ENCODE measurements around the gene ASB2. TPM values are rescaled to one million over a fixed set of nuclear protein-coding genes. Genes with fewer than 3 reads are reported as not detected.

ASB2 gene
- polyA plus RNA-seq, 1 donor (not counting 4 experiments of a cell fraction or from before 2014, with no cell fraction given): 0.56 TPM

GRCh38 chr14:93993382-93993781 is 17.0 kb upstream of the ASB2 start:
- Histone ChIP-seq H3K79me2 (ENCODE audit: control insufficient read depth, insufficient read depth, low read length) (no peaks in the 10 kb centered on the region), H3K9me3 (ENCODE audit: control insufficient read depth, low read depth, low read length) (no peaks in the 10 kb centered on the region), H4K20me1 (ENCODE audit: control insufficient read depth, extremely low read depth, insufficient read depth, low read length) (no peaks in the 10 kb centered on the region), H3K4me3 (ENCODE audit: control insufficient read depth in 2 of 3, extremely low read depth in 1 of 3, insufficient read depth in 2 of 3, low read depth in 1 of 3, low read length in 3 of 3) (no peak overlapping the region), H3K9me1 (ENCODE audit: control insufficient read depth, extremely low read depth, insufficient read depth, low read length) (peaks cover 3% of the 10 kb centered on the region), H3K27ac (ENCODE audit: control insufficient read depth, insufficient read depth, low read length) (no peak overlapping the region), H3K4me2 (ENCODE audit: control insufficient read depth, extremely low read depth, insufficient read depth, low read depth, low read length) (no peak overlapping the region), H3K27me3 (ENCODE audit: control insufficient read depth, extremely low read depth, insufficient read depth, low read length) (peaks cover 6% of the 10 kb centered on the region), H2AFZ (ENCODE audit: control insufficient read depth, low read length) (no peak overlapping the region), H3K9ac (ENCODE audit: control insufficient read depth, extremely low read depth, insufficient read depth, low read length) (no peak overlapping the region), H3K4me1 (ENCODE audit: control insufficient read depth, extremely low read depth, insufficient read depth, low read length) (peaks cover 11% of the 10 kb centered on the region), H3K36me3 (ENCODE audit: control insufficient read depth in 2 of 2, extremely low read depth in 1 of 2, insufficient read depth in 2 of 2, low read length in 2 of 2) (no peaks in the 10 kb centered on the region)
- dilution Hi-C loops (cut with MboI; ENCODE audit: extremely low pct_ligation_motif_present, low sequenced_read_pairs): no loop called here
- TF ChIP-seq CTCF (optimal IDR thresholded peaks at IDR 0.05 in 1 of 3, IDR thresholded peaks at IDR 0.05 in 1 of 3, conservative IDR thresholded peaks at IDR 0.05 in 1 of 3; ENCODE audit: extremely low read depth in 1 of 3, insufficient read depth in 2 of 3, low read length in 3 of 3) (no peak), EZH2 (IDR thresholded peaks at IDR 0.05; ENCODE audit: low read length) (no peak)
- FAIRE-seq (no peak), DNase-seq (ENCODE audit: low read depth, low spot score) (no peak)

GRCh38 chr14:93991649-93992048 is 15.3 kb upstream of the ASB2 start:
- no peak overlapping the region for H3K4me3 ChIP-seq (ENCODE audit: control insufficient read depth in 2 of 3, extremely low read depth in 1 of 3, insufficient read depth in 2 of 3, low read depth in 1 of 3, low read length in 3 of 3)
- no peaks in the 10 kb centered on the region for H3K79me2 ChIP-seq (ENCODE audit: control insufficient read depth, insufficient read depth, low read length)
- no peaks in the 10 kb centered on the region for H3K9me3 ChIP-seq (ENCODE audit: control insufficient read depth, low read depth, low read length)
- no peak overlapping the region for H3K4me2 ChIP-seq (ENCODE audit: control insufficient read depth, extremely low read depth, insufficient read depth, low read depth, low read length)
- H3K9me1 ChIP-seq (ENCODE audit: control insufficient read depth, extremely low read depth, insufficient read depth, low read length): peaks cover 3% of the 10 kb centered on the region
- TF ChIP-seq EZH2 (IDR thresholded peaks at IDR 0.05; ENCODE audit: low read length) (no peak), CTCF (optimal IDR thresholded peaks at IDR 0.05 in 1 of 3, IDR thresholded peaks at IDR 0.05 in 1 of 3, conservative IDR thresholded peaks at IDR 0.05 in 1 of 3; ENCODE audit: extremely low read depth in 1 of 3, insufficient read depth in 2 of 3, low read length in 3 of 3) (no peak)
- FAIRE-seq (no peak), DNase-seq (ENCODE audit: low read depth, low spot score) (no peak)
- H3K27me3 ChIP-seq (ENCODE audit: control insufficient read depth, extremely low read depth, insufficient read depth, low read length): peaks cover 6% of the 10 kb centered on the region
- H3K9ac ChIP-seq (ENCODE audit: control insufficient read depth, extremely low read depth, insufficient read depth, low read length): no peak overlapping the region
- H3K4me1 ChIP-seq (ENCODE audit: control insufficient read depth, extremely low read depth, insufficient read depth, low read length): peaks cover 11% of the 10 kb centered on the region
- no peak overlapping the region for H2AFZ ChIP-seq (ENCODE audit: control insufficient read depth, low read length)
- H3K27ac ChIP-seq (ENCODE audit: control insufficient read depth, insufficient read depth, low read length): no peak overlapping the region
- no peaks in the 10 kb centered on the region for H3K36me3 ChIP-seq (ENCODE audit: control insufficient read depth in 2 of 2, extremely low read depth in 1 of 2, insufficient read depth in 2 of 2, low read length in 2 of 2)
- dilution Hi-C loops (cut with MboI; ENCODE audit: extremely low pct_ligation_motif_present, low sequenced_read_pairs): no loop called here
- H4K20me1 ChIP-seq (ENCODE audit: control insufficient read depth, extremely low read depth, insufficient read depth, low read length): no peaks in the 10 kb centered on the region

Data from keratinocyte (primary cell).